ENCODE results near the gene RNF212B. TPM values are rescaled to one million over a fixed set of nuclear protein-coding genes. Genes with fewer than 3 reads are reported as not detected.
A peak's percentile ranks its signal among the peaks of the same experiment; 100 is the strongest.

Gene RNF212B
- total and polyA plus RNA-seq, 2 of the 13 experiments (the other 11 are each of a cell fraction or from before 2014, with no cell fraction given): 0.05 TPM; not detected in 1

DNA sequence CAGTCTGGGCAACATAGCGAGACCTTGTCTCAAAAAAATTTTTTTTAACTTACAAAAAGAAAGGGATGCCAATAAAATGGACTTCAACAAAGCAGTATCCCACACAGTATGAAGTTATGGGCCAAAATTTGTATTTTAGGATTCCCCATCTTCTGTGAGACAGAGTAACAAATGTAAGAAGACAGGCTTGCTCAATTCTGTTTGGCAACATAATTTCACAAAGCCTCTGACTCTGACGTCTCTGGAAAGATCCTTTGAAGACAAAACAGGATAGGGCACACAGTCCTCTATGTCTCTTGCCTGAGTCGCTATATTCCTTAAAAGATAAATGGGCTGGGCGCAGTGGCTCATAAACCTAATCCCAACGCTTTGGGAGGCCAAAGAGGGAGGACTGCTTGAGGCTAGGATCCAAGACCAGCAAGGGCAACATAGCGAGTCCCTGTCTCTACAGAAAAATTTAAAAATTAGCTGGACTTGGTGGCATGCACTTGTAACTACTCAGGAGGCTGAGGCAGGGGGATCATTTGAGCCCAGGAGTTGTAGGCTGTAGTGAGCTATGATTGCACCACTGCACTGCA is 49.3 kb downstream of the RNF212B start (continued):
- TF ChIP-seq ZNF142 (CRISPR knock-in tag; IDR thresholded peaks at IDR 0.05): peak; percentile 4; the same call in 1 of the 2 replicates
- no peak for TF ChIP-seq HNF4A (CRISPR knock-in tag; IDR thresholded peaks at IDR 0.05)
- TF ChIP-seq TOPORS (CRISPR knock-in tag; IDR thresholded peaks at IDR 0.05): 0 out of 2 replicates have a peak, but pooled peaks have one; percentile 24
- TF ChIP-seq ZNF850 (CRISPR knock-in tag; conservative IDR thresholded peaks at IDR 0.05): no peak
- no peak for TF ChIP-seq MXD4 (CRISPR knock-in tag; IDR thresholded peaks at IDR 0.05)
- TF ChIP-seq ELF4 (CRISPR knock-in tag; IDR thresholded peaks at IDR 0.05; ENCODE audit: borderline replicate concordance): 0 out of 2 replicates have a peak, but pooled peaks have one; percentile 17
- TF ChIP-seq ATF4 (CRISPR knock-in tag; IDR thresholded peaks at IDR 0.05): no peak
- TF ChIP-seq ZNF563 (CRISPR knock-in tag; IDR thresholded peaks at IDR 0.05): no peak
- TF ChIP-seq MIER2 (CRISPR knock-in tag; IDR thresholded peaks at IDR 0.05): no peak; the same call in 1 of the 2 replicates
- TF ChIP-seq CBX2 (IDR thresholded peaks at IDR 0.05; ENCODE audit: low read depth, low read length): no peak
- no peak for TF ChIP-seq CBX2 (CRISPR knock-in tag; IDR thresholded peaks at IDR 0.05; ENCODE audit: low read depth)
- no peak for TF ChIP-seq ZBTB38 (CRISPR knock-in tag; IDR thresholded peaks at IDR 0.05)
- no peak for TF ChIP-seq HHEX (CRISPR knock-in tag; IDR thresholded peaks at IDR 0.05)
- no peak for TF ChIP-seq ZNF878 (CRISPR knock-in tag; IDR thresholded peaks at IDR 0.05)
- no peak for TF ChIP-seq CREM (IDR thresholded peaks at IDR 0.05)
- TF ChIP-seq CREM (CRISPR knock-in tag; IDR thresholded peaks at IDR 0.05): no peak
- TF ChIP-seq SATB2 (CRISPR knock-in tag; IDR thresholded peaks at IDR 0.05): no peak
- 0 out of 2 replicates have a peak, but pooled peaks have one; percentile 73 for TF ChIP-seq ZNF607 (CRISPR knock-in tag; IDR thresholded peaks at IDR 0.05; ENCODE audit: borderline replicate concordance)
- peak; percentile 82; the same call in 1 of the 2 replicates for TF ChIP-seq EHMT2 (IDR thresholded peaks at IDR 0.05; ENCODE audit: borderline replicate concordance, low read depth, low read length)
- no peak for TF ChIP-seq DNMT1 (CRISPR knock-in tag; IDR thresholded peaks at IDR 0.05)
- no peak for TF ChIP-seq AKAP8 (CRISPR knock-in tag; IDR thresholded peaks at IDR 0.05)
- no peak for TF ChIP-seq PAXIP1 (CRISPR knock-in tag; conservative IDR thresholded peaks at IDR 0.05)

Data from HepG2 (cell line).